PFSK-1 (cell line): Measurements from ENCODE around the gene FBXO28.

ENCODE experiments used
- POLR2AphosphoS5 ChIP-seq: IDR thresholded peaks from 2 replicates; pipeline ENCODE4 v1.6.1; 2012; ENCODE audit warnings: low read depth, mild to moderate bottlenecking, control low read depth, low read length, moderate library complexity
- REST ChIP-seq, 2 experiments: IDR thresholded peaks; 2 replicates each; pipeline versions ENCODE4 v1.6.1 to v1.8.0; 2011 to 2012; ENCODE audit warnings: low read depth in 2 of 2, low read length in 2 of 2, control low read depth in 1 of 2, inconsistent platforms in 1 of 2, mild to moderate bottlenecking in 1 of 2, moderate library complexity in 1 of 2; ENCODE audit not compliant: insufficient read depth in 1 of 2

- TF ChIP-seq POLR2AphosphoS5 (no peak), REST (IDR thresholded peaks at IDR 0.05; ENCODE audit: insufficient read depth in 1 of 2, low read depth in 2 of 2, low read length in 2 of 2) (no peak)
Observed at GRCh38 chr1:224196813-224197600, 83.1 kb downstream of the FBXO28 start.
